ENCODE measurements around the gene RELA.
"Not testable (repeated sequence)": the region's sequence is repeated elsewhere in the genome, so short reads cannot be mapped to it uniquely, and the experiment has no call there.

Gene RELA

GRCh38 chr11:65662247-65662798 lies 393 bp downstream of the RELA start:
- H3K9me3 ChIP-seq (ENCODE audit: control insufficient read depth, low read length): no peaks in the 10 kb centered on the region
- H2AFZ ChIP-seq: no peak overlapping the region
- no peaks in the 10 kb centered on the region for H3K27me3 ChIP-seq (ENCODE audit: control insufficient read depth, insufficient read depth, low read length)
- H3K27ac ChIP-seq: peak overlapping the region; percentile 47
- no peaks in the 10 kb centered on the region for H3K79me2 ChIP-seq
- no peaks in the 10 kb centered on the region for H3K36me3 ChIP-seq (ENCODE audit: control insufficient read depth, insufficient read depth, low read length)
- peak overlapping the region; percentile 74 for H3K4me3 ChIP-seq (ENCODE audit: low read depth, low read length)
- H3K4me2 ChIP-seq (ENCODE audit: low read length): peak overlapping the region; percentile 89
- no peak overlapping the region for H3K9ac ChIP-seq
- TF ChIP-seq, protein P1, sequence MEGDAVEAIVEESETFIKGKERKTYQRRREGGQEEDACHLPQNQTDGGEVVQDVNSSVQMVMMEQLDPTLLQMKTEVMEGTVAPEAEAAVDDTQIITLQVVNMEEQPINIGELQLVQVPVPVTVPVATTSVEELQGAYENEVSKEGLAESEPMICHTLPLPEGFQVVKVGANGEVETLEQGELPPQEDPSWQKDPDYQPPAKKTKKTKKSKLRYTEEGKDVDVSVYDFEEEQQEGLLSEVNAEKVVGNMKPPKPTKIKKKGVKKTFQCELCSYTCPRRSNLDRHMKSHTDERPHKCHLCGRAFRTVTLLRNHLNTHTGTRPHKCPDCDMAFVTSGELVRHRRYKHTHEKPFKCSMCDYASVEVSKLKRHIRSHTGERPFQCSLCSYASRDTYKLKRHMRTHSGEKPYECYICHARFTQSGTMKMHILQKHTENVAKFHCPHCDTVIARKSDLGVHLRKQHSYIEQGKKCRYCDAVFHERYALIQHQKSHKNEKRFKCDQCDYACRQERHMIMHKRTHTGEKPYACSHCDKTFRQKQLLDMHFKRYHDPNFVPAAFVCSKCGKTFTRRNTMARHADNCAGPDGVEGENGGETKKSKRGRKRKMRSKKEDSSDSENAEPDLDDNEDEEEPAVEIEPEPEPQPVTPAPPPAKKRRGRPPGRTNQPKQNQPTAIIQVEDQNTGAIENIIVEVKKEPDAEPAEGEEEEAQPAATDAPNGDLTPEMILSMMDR (IDR thresholded peaks at IDR 0.05): no peak
- no peaks in the 10 kb centered on the region for H3K4me1 ChIP-seq

DNA sequence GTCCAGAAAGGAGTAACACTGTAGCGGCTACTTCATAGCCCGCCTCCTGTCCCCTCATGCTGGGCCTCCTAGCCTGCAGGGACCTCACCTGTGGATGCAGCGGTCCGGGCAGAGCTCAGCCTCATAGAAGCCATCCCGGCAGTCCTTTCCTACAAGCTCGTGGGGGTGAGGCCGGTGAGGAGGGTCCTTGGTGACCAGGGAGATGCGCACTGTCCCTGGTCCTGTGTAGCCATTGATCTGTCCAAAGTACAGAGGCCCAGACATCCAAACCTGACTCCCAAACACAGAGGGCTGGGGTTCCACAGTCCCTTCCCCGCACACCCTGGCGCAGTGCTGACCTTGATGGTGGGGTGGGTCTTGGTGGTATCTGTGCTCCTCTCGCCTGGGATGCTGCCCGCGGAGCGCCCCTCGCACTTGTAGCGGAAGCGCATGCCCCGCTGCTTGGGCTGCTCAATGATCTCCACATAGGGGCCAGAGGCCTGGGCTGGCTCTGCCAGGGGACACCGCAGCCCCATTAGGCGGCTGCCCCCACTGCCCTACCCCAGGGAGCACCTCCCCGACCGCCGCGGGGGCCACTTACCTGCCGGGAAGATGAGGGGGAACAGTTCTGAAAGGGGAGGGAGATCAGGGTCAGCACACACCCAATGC lies 993 bp downstream of the RELA start:
- no peaks in the 10 kb centered on the region for H3K27me3 ChIP-seq (ENCODE audit: control insufficient read depth, insufficient read depth, low read length)
- no peaks in the 10 kb centered on the region for H3K4me1 ChIP-seq
- H3K36me3 ChIP-seq (ENCODE audit: control insufficient read depth, insufficient read depth, low read length): no peaks in the 10 kb centered on the region
- no peaks in the 10 kb centered on the region for H3K79me2 ChIP-seq
- no peak overlapping the region for H2AFZ ChIP-seq
- peak overlapping the region; percentile 74 for H3K4me3 ChIP-seq (ENCODE audit: low read depth, low read length)
- peak overlapping the region; percentile 47 for H3K27ac ChIP-seq
- no peaks in the 10 kb centered on the region for H3K9me3 ChIP-seq (ENCODE audit: control insufficient read depth, low read length)
- peak overlapping the region; percentile 89 for H3K4me2 ChIP-seq (ENCODE audit: low read length)
- TF ChIP-seq, protein P1 (IDR thresholded peaks at IDR 0.05): no peak
- no peak overlapping the region for H3K9ac ChIP-seq

- not testable (repeated sequence) for H3K79me2 ChIP-seq; H3K36me3 ChIP-seq (ENCODE audit: control insufficient read depth, insufficient read depth, low read length); H3K9ac ChIP-seq; H2AFZ ChIP-seq; H3K9me3 ChIP-seq (ENCODE audit: control insufficient read depth, low read length); H3K4me1 ChIP-seq; H3K4me3 ChIP-seq (ENCODE audit: low read depth, low read length); H3K4me2 ChIP-seq (ENCODE audit: low read length); H3K27me3 ChIP-seq (ENCODE audit: control insufficient read depth, insufficient read depth, low read length); H3K27ac ChIP-seq
These were observed 1.8 kb downstream of the RELA start for GRCh38 chr11:65660908-65661307.

DNA sequence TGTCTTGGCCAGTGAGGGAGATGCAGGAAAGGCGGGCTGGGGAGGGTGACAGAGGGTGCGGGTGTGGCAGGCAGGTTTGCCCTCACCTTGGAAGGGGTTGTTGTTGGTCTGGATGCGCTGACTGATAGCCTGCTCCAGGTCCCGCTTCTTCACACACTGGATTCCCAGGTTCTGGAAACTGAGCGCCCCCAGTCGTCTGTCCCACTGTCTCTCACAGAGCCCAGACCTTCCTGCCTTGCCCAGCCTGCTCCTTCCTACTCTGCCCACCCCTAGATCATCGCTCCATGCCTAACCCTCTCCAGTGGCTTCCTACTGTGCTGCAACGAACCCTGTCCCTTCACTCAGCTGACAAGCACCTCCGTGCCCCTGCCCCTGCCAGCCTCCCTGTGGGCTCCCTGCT lies 2.7 kb downstream of the RELA start:
- Histone ChIP-seq H3K4me2 (ENCODE audit: low read length) (no peak overlapping the region), H3K4me1 (no peaks in the 10 kb centered on the region), H3K27me3 (ENCODE audit: control insufficient read depth, insufficient read depth, low read length) (no peaks in the 10 kb centered on the region), H2AFZ (no peak overlapping the region), H3K9ac (no peak overlapping the region), H3K79me2 (no peaks in the 10 kb centered on the region), H3K36me3 (ENCODE audit: control insufficient read depth, insufficient read depth, low read length) (no peaks in the 10 kb centered on the region), H3K4me3 (ENCODE audit: low read depth, low read length) (no peak overlapping the region), H3K9me3 (ENCODE audit: control insufficient read depth, low read length) (no peaks in the 10 kb centered on the region), H3K27ac (no peak overlapping the region)
- TF ChIP-seq, protein P1 (IDR thresholded peaks at IDR 0.05): no peak

- no peak overlapping the region for H3K9ac ChIP-seq
- H3K27me3 ChIP-seq (ENCODE audit: control insufficient read depth, insufficient read depth, low read length): no peaks in the 10 kb centered on the region
- no peak overlapping the region for H2AFZ ChIP-seq
- TF ChIP-seq, protein P1 (IDR thresholded peaks at IDR 0.05): no peak
- H3K79me2 ChIP-seq: no peaks in the 10 kb centered on the region
- no peak overlapping the region for H3K27ac ChIP-seq
- H3K4me1 ChIP-seq: peaks cover 2% of the 10 kb centered on the region
- H3K4me2 ChIP-seq (ENCODE audit: low read length): no peak overlapping the region
- H3K36me3 ChIP-seq (ENCODE audit: control insufficient read depth, insufficient read depth, low read length): no peaks in the 10 kb centered on the region
- H3K4me3 ChIP-seq (ENCODE audit: low read depth, low read length): no peak overlapping the region
- no peaks in the 10 kb centered on the region for H3K9me3 ChIP-seq (ENCODE audit: control insufficient read depth, low read length)
These were observed 4.3 kb downstream of the RELA start for GRCh38 chr11:65658174-65659021.
